Vagina (tissue), 2 donors: Measurements from ENCODE around the gene P3H2. TPM values are rescaled to one million over a fixed set of nuclear protein-coding genes. Genes with fewer than 3 reads are reported as not detected.
"Not testable (repeated sequence)": the region's sequence is repeated elsewhere in the genome, so short reads cannot be mapped to it uniquely, and the experiment has no call there.

ENCODE experiments used
- DNase-seq, 2 donors: peaks; one replicate each; pipeline ENCODE4 v3.0.0-alpha.2; 2017; ENCODE audit errors: extremely low spot score in 2 of 2
- H3K27ac ChIP-seq: fragments of 200-600 bp; sonication (generic); one replicate; pipeline ENCODE4 v1.5.1; 2019
- H3K27me3 ChIP-seq: fragments of 200-600 bp; sonication (generic); one replicate; pipeline ENCODE4 v1.5.1; 2019
- H3K36me3 ChIP-seq, 2 donors: fragments of 200-600 bp; sonication (generic); one replicate each; pipeline ENCODE4 v1.5.1; 2017 to 2019
- H3K4me1 ChIP-seq: fragments of 200-600 bp; sonication (generic); one replicate; pipeline ENCODE4 v1.5.1; 2019
- H3K4me3 ChIP-seq, 2 donors: fragments of 200-600 bp; sonication (generic); 1 replicate in 1 of 2; 2 replicates in 1 of 2; pipeline ENCODE4 v1.5.1; 2016 to 2019
- H3K9me3 ChIP-seq: fragments of 200-600 bp; sonication (generic); one replicate; pipeline ENCODE4 v1.5.1; 2019
- POLR2A ChIP-seq, 2 donors: fragments of 450-650 bp; IDR thresholded peaks; one replicate each; pipeline ENCODE4 v1.6.1; 2017; ENCODE audit warnings: antibody characterized with exemption in 2 of 2, mild to moderate bottlenecking in 2 of 2, moderate library complexity in 2 of 2
- POLR2AphosphoS5 ChIP-seq, 2 donors: sonication (generic); formaldehyde crosslinking; IDR thresholded peaks; one replicate each; pipeline ENCODE4 v1.9.0; 2017; ENCODE audit warnings: antibody characterized with exemption in 2 of 2, mild to moderate bottlenecking in 2 of 2, low read depth in 1 of 2; ENCODE audit not compliant: insufficient read depth in 1 of 2
- intact Hi-C: fragments of 100-400 bp; cut with DNase I; formaldehyde crosslinking; loops from one replicate; pipeline ENCODE4 v1.15.1; 2023
- total RNA-seq: library from RNA; depleted of rRNA; stranded (reverse); fragments of >200 nt; gene quantifications from one replicate; pipeline ENCODE4 v1.2.3, GENCODE V29; 2016
- TF ChIP-seq, protein P1 (sequence below), 3 experiments: fragments of 450-650 bp in 2 of 3; fragments of 200-600 bp in 1 of 3; sonication (generic) in 1 of 3; IDR thresholded peaks; one replicate each; pipeline ENCODE4 v1.5.1; 2017 to 2019; ENCODE audit warnings: antibody characterized with exemption in 3 of 3, mild to moderate bottlenecking in 2 of 3, moderate library complexity in 2 of 3

P3H2 gene
- total RNA-seq, 1 donor from 2014 or later = 41.7 TPM

DNA sequence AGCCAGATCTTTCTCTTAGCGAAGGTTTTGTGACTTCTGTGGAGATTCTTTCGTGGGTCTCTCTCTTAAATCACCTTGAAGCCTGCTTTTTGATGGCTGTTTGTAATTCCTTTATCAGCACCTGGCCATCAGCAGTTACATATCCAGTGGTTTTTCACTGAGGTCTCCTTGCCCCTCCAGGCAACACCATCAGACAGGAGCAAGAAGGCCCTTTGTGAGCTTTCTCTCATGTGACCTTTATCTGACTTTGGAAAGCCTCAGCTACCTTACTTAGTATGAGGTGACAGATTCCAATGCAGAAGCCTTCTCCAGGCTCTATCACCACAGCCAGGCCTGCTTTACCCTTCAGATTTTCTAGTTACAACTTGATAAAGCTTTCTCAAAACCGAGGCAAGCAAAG lies 30.0 kb upstream of the P3H2 start:
- intact Hi-C loops = no loop called here
- H3K4me3 ChIP-seq = no peak overlapping the region
- no peaks in the 10 kb centered on the region for H3K9me3 ChIP-seq
- H3K27ac ChIP-seq = no peak overlapping the region
- TF ChIP-seq, protein P1, sequence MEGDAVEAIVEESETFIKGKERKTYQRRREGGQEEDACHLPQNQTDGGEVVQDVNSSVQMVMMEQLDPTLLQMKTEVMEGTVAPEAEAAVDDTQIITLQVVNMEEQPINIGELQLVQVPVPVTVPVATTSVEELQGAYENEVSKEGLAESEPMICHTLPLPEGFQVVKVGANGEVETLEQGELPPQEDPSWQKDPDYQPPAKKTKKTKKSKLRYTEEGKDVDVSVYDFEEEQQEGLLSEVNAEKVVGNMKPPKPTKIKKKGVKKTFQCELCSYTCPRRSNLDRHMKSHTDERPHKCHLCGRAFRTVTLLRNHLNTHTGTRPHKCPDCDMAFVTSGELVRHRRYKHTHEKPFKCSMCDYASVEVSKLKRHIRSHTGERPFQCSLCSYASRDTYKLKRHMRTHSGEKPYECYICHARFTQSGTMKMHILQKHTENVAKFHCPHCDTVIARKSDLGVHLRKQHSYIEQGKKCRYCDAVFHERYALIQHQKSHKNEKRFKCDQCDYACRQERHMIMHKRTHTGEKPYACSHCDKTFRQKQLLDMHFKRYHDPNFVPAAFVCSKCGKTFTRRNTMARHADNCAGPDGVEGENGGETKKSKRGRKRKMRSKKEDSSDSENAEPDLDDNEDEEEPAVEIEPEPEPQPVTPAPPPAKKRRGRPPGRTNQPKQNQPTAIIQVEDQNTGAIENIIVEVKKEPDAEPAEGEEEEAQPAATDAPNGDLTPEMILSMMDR (IDR thresholded peaks at IDR 0.05) = no peak
- TF ChIP-seq POLR2AphosphoS5 (IDR thresholded peaks at IDR 0.05; ENCODE audit: insufficient read depth in 1 of 2, low read depth in 1 of 2) = no peak
- TF ChIP-seq POLR2A (IDR thresholded peaks at IDR 0.05) = no peak
- H3K4me1 ChIP-seq = peaks cover 7% of the 10 kb centered on the region
- H3K36me3 ChIP-seq = no peaks in the 10 kb centered on the region
- no peaks in the 10 kb centered on the region for H3K27me3 ChIP-seq
- no peak for DNase-seq

DNA sequence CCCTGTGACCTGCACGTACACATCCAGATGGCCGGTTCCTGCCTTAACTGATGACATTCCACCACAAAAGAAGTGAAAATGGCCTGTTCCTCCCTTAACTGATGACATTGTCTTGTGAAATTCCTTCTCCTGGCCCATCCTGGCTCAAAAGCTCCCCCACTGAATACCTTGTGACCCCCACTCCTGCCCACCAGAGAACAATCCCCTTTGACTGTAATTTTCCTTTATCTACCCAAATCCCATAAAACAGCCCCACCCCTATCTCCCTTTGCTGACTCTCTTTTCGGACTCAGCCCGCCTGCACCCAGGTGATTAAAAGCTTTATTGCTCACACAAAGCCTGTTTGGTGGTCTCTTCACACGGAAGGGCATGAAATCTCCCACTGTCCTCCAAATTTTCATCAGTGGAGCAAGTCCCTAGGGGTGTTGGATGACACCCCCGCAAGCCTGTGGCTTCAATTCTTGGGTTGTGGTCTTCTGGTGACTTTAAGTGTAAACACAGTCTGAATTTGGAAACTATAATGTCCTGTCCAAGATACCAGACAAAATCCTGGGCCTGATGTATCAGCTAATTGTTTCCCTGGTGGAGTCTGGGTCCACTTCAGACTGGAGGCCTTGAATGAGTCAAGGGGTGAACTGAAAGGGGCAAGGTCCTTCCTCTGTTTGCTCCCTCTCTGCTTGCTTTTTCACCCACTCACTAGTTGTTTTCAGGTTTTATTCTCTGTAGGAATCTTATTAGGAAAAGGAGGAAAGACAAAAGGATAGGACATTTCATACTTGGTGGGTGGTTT lies 29.3 kb upstream of the P3H2 start:
- H3K9me3 ChIP-seq, H3K27me3 ChIP-seq, H3K27ac ChIP-seq, H3K36me3 ChIP-seq, H3K4me3 ChIP-seq, DNase-seq, H3K4me1 ChIP-seq, intact Hi-C loops: not testable (repeated sequence)

DNA sequence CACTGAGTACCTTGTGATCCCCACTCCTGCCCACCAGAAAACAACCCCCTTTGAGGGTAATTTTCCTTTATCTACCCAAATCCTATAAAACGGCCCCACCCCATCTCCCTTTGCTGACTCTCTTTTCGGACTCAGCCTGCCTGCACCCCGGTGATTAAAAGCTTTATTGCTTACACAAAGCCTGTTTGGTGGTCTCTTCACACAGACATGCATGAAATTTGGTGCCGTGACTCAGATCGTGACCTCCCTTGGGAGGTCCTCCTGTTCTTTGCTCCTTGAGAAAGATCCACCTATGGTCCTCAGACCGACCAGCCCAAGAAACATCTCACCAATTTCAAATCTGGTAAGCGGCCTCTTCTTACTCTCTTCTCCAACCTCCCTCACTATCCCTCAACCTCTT lies 24.1 kb upstream of the P3H2 start:
- H3K9me3 ChIP-seq, H3K27me3 ChIP-seq, intact Hi-C loops: not testable (repeated sequence)

DNA sequence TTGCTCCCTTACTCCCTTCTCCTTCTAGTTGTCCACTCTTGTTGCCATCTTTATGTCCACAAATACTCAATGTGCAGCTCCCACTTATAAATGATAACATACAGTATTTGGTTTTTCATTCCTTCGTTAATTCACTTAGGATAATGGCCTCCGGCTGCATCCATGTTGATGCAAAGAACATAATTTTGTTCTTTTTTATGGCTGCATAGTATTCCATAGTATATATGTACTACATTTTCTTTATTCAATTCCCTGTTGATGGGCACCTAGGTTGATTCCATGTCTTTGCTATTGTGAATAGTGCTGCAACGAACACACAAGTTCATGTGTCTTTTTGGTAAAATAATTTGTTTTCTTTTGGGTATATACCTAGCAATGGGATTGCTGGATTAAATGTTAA lies 21.3 kb upstream of the P3H2 start:
- no peak for DNase-seq
- no peaks in the 10 kb centered on the region for H3K4me1 ChIP-seq
- no peak overlapping the region for H3K27ac ChIP-seq
- no peak overlapping the region for H3K4me3 ChIP-seq
- H3K9me3 ChIP-seq = no peaks in the 10 kb centered on the region
- intact Hi-C loops = no loop called here
- no peaks in the 10 kb centered on the region for H3K27me3 ChIP-seq
- TF ChIP-seq, protein P1 (IDR thresholded peaks at IDR 0.05) = no peak
- TF ChIP-seq POLR2A (IDR thresholded peaks at IDR 0.05) (no peak), POLR2AphosphoS5 (IDR thresholded peaks at IDR 0.05; ENCODE audit: insufficient read depth in 1 of 2, low read depth in 1 of 2) (no peak)
- H3K36me3 ChIP-seq = no peaks in the 10 kb centered on the region

More for the DNA sequence above, 24.1 kb upstream of the P3H2 start:
- H3K27ac ChIP-seq, H3K36me3 ChIP-seq, H3K4me3 ChIP-seq, H3K4me1 ChIP-seq, DNase-seq: not testable (repeated sequence)

DNA sequence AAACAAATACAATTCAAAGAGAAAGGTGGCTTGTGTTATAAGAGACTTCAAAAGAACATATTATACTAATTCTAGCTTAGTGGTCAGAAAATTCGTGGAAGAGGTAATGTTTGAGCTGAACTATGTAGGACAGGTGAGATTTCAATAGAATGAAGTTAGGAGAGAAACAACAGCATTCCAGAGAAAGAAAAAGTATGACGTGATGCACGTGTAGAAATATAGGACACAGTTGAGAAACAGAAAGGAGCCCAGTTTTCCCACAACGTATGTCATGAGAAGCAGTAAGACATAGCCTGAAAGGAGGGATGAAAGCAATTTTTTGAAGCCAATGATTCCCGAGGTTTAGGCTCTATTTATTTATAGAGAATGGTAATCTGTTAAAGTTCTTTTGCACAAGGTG lies 18.7 kb upstream of the P3H2 start:
- Histone ChIP-seq H3K27me3 (no peaks in the 10 kb centered on the region), H3K36me3 (no peaks in the 10 kb centered on the region), H3K4me1 (no peaks in the 10 kb centered on the region), H3K27ac (no peak overlapping the region), H3K4me3 (no peak overlapping the region), H3K9me3 (no peaks in the 10 kb centered on the region)
- DNase-seq = no peak
- TF ChIP-seq, protein P1 (IDR thresholded peaks at IDR 0.05) = no peak
- no peak for TF ChIP-seq POLR2A (IDR thresholded peaks at IDR 0.05)
- TF ChIP-seq POLR2AphosphoS5 (IDR thresholded peaks at IDR 0.05; ENCODE audit: insufficient read depth in 1 of 2, low read depth in 1 of 2) = no peak
- intact Hi-C loops = no loop called here

DNA sequence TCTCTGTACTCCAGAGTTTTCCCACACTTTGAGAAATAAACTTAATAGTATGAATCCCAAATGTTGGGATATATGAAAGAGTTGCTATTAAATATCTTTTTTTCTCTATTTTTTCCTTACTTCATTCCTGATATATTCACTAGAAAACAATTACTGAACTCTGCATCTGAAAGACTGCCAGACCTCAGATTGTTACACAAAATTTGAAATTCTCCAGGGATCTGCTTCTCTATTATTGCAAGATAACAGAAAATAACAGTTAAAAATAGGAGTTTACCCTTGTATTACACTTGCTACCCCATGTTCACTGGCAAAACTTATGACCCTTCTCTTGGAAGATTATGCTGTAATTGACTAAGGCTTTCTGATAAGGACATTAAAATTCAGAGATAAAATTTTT lies 11.7 kb upstream of the P3H2 start:
- Histone ChIP-seq H3K36me3 (no peaks in the 10 kb centered on the region), H3K27me3 (no peaks in the 10 kb centered on the region), H3K4me3 (no peak overlapping the region), H3K4me1 (no peaks in the 10 kb centered on the region), H3K27ac (no peak overlapping the region), H3K9me3 (no peaks in the 10 kb centered on the region)
- DNase-seq = no peak
- intact Hi-C loops = no loop called here
- TF ChIP-seq POLR2A (IDR thresholded peaks at IDR 0.05) (no peak), POLR2AphosphoS5 (IDR thresholded peaks at IDR 0.05; ENCODE audit: insufficient read depth in 1 of 2, low read depth in 1 of 2) (no peak)
- TF ChIP-seq, protein P1 (IDR thresholded peaks at IDR 0.05) = no peak
